Neural progenitor cell (in vitro differentiated cells): ENCODE results near the gene NFIA. TPM values are rescaled to one million over a fixed set of nuclear protein-coding genes. Genes with fewer than 3 reads are reported as not detected.

Experiments used
- DNase-seq: peaks from one replicate; pipeline ENCODE4 v3.0.0-alpha.2; 2016; ENCODE audit warnings: low spot score
- H2AFZ ChIP-seq: fragments of 200-600 bp; sonication (generic); replicated peaks from 2 replicates; pipeline ENCODE4 v1.6.1; 2016; ENCODE audit warnings: antibody characterized with exemption
- H3F3A ChIP-seq: fragments of 200-600 bp; sonication (generic); 2 replicates; pipeline ENCODE4 v1.6.1; 2016; ENCODE audit warnings: antibody characterized with exemption, low read depth
- H3K27ac ChIP-seq: fragments of 200-600 bp; sonication (generic); 2 replicates; pipeline ENCODE4 v1.5.1; 2016; ENCODE audit warnings: mild to moderate bottlenecking
- H3K27me3 ChIP-seq: fragments of 200-600 bp; sonication (generic); 2 replicates; pipeline ENCODE4 v1.6.1; 2016; ENCODE audit warnings: mild to moderate bottlenecking, moderate library complexity
- H3K36me3 ChIP-seq: fragments of 200-600 bp; sonication (generic); 2 replicates; pipeline ENCODE4 v1.5.1; 2016
- H3K4me1 ChIP-seq: fragments of 200-600 bp; sonication (generic); 2 replicates; pipeline ENCODE4 v1.6.1; 2016; ENCODE audit warnings: mixed run types
- H3K4me2 ChIP-seq: fragments of 200-600 bp; sonication (generic); 2 replicates; pipeline ENCODE4 v1.6.1; 2016
- H3K4me3 ChIP-seq: fragments of 200-600 bp; sonication (generic); 2 replicates; pipeline ENCODE4 v1.5.1; 2016
- H3K79me2 ChIP-seq: fragments of 200-600 bp; sonication (generic); 2 replicates; pipeline ENCODE4 v1.6.1; 2016; ENCODE audit warnings: low read depth
- H3K9ac ChIP-seq: fragments of 200-600 bp; sonication (generic); 2 replicates; pipeline ENCODE4 v1.6.1; 2016
- H3K9me3 ChIP-seq: fragments of 200-600 bp; sonication (generic); 2 replicates; pipeline ENCODE4 v1.5.1; 2016; ENCODE audit warnings: low read depth
- H4K20me1 ChIP-seq: fragments of 200-600 bp; sonication (generic); 2 replicates; pipeline ENCODE4 v1.6.1; 2016; ENCODE audit warnings: low read depth
- H3K27ac Mint-ChIP-seq: 3 replicates; pipeline ENCODE4 v1.8.0; 2021; ENCODE audit warnings: mixed read lengths
- H3K27me3 Mint-ChIP-seq: 2 replicates; pipeline ENCODE4 v1.8.0; 2022; ENCODE audit warnings: low read depth, mild to moderate bottlenecking, inconsistent platforms, moderate library complexity, mixed read lengths; ENCODE audit not compliant: insufficient read depth
- H3K36me3 Mint-ChIP-seq: 3 replicates; pipeline ENCODE4 v1.8.0; 2021; ENCODE audit warnings: mixed read lengths
- H3K4me1 Mint-ChIP-seq: 3 replicates; pipeline ENCODE4 v1.8.0; 2021; ENCODE audit warnings: mixed read lengths
- H3K4me3 Mint-ChIP-seq: 3 replicates; pipeline ENCODE4 v1.8.0; 2021; ENCODE audit warnings: mild to moderate bottlenecking, moderate library complexity, mixed read lengths
- H3K9me3 Mint-ChIP-seq: 3 replicates; pipeline ENCODE4 v1.8.0; 2020; ENCODE audit warnings: mixed read lengths
- CTCF ChIP-seq: fragments of 200-600 bp; sonication (generic); IDR thresholded peaks from 2 replicates; pipeline ENCODE4 v1.5.1; 2017; ENCODE audit warnings: antibody characterized with exemption, mild to moderate bottlenecking
- EZH2 ChIP-seq: fragments of 200-600 bp; sonication (generic); IDR thresholded peaks from 2 replicates; pipeline ENCODE4 v1.6.1; 2017; ENCODE audit warnings: antibody characterized with exemption, mild to moderate bottlenecking, moderate library complexity
- EZH2phosphoT487 ChIP-seq: fragments of 200-600 bp; sonication (generic); IDR thresholded peaks from 2 replicates; pipeline ENCODE4 v1.6.1; 2017; ENCODE audit warnings: antibody characterized with exemption
- total RNA-seq: library from RNA; depleted of rRNA; stranded (reverse); fragments of >200 nt; gene quantifications from 2 replicates; pipeline ENCODE4 v1.2.3, GENCODE V29; 2015; ENCODE audit warnings: low replicate concordance

Gene NFIA
- total RNA-seq, 1 donor from 2014 or later = 5.3 TPM

- Mint-ChIP-seq H3K36me3 (peaks cover 11% of the 10 kb centered on the region), H3K27me3 (peaks cover 2% of the 10 kb centered on the region), H3K4me1 (peaks cover 22% of the 10 kb centered on the region), H3K9me3 (no peaks in the 10 kb centered on the region), H3K4me3 (no peak overlapping the region), H3K27ac (no peak overlapping the region)
- H3F3A ChIP-seq = no peaks in the 10 kb centered on the region
- no peaks in the 10 kb centered on the region for H3K79me2 ChIP-seq
- H3K9ac ChIP-seq = no peak overlapping the region
- no peak overlapping the region for H3K27ac ChIP-seq
- peaks cover 17% of the 10 kb centered on the region for H3K4me1 ChIP-seq
- DNase-seq = no peak
- no peak overlapping the region for H3K4me3 ChIP-seq
- H2AFZ ChIP-seq = no peak overlapping the region
- no peaks in the 10 kb centered on the region for H3K36me3 ChIP-seq
- TF ChIP-seq CTCF = no peak
- no peak for TF ChIP-seq EZH2phosphoT487
- no peak for TF ChIP-seq EZH2
- no peaks in the 10 kb centered on the region for H3K27me3 ChIP-seq
- no peaks in the 10 kb centered on the region for H4K20me1 ChIP-seq
- H3K4me2 ChIP-seq = no peak overlapping the region
- no peaks in the 10 kb centered on the region for H3K9me3 ChIP-seq
These were observed 60.6 kb downstream of the NFIA start for GRCh38 chr1:61142726-61143500.

GRCh38 chr1:61143821-61144424 is 61.6 kb downstream of the NFIA start:
- H3K27me3 Mint-ChIP-seq = peaks cover 2% of the 10 kb centered on the region
- Histone ChIP-seq H4K20me1 (no peaks in the 10 kb centered on the region), H3K9me3 (no peaks in the 10 kb centered on the region), H3K27me3 (no peaks in the 10 kb centered on the region), H3K79me2 (no peaks in the 10 kb centered on the region), H3K27ac (no peak overlapping the region), H3K9ac (no peak overlapping the region), H3K36me3 (no peaks in the 10 kb centered on the region), H3K4me3 (no peak overlapping the region), H3F3A (no peaks in the 10 kb centered on the region), H3K4me1 (peaks cover 16% of the 10 kb centered on the region), H2AFZ (no peak overlapping the region), H3K4me2 (no peak overlapping the region)
- H3K9me3 Mint-ChIP-seq = no peaks in the 10 kb centered on the region
- H3K36me3 Mint-ChIP-seq = peaks cover 11% of the 10 kb centered on the region
- H3K4me1 Mint-ChIP-seq = peaks cover 25% of the 10 kb centered on the region
- H3K4me3 Mint-ChIP-seq = no peak overlapping the region
- no peak for DNase-seq
- no peak for TF ChIP-seq CTCF
- no peak for TF ChIP-seq EZH2
- no peak for TF ChIP-seq EZH2phosphoT487
- H3K27ac Mint-ChIP-seq = no peak overlapping the region

GRCh38 chr1:61149010-61149860 is 66.9 kb downstream of the NFIA start:
- H3K36me3 Mint-ChIP-seq = peaks cover 7% of the 10 kb centered on the region
- peaks cover 53% of the 10 kb centered on the region for H3K4me1 Mint-ChIP-seq

More at GRCh38 chr1:61149010-61149860, 66.9 kb downstream of the NFIA start:
- peaks cover 5% of the 10 kb centered on the region for H3F3A ChIP-seq
- H3K79me2 ChIP-seq = no peaks in the 10 kb centered on the region
- no peak overlapping the region for H3K4me2 ChIP-seq
- no peak overlapping the region for H3K27ac ChIP-seq
- peaks cover 6% of the 10 kb centered on the region for H3K27me3 Mint-ChIP-seq
- H3K27ac Mint-ChIP-seq = no peak overlapping the region
- DNase-seq = no peak
- no peak overlapping the region for H3K4me3 ChIP-seq
- TF ChIP-seq EZH2 (no peak), EZH2phosphoT487 (no peak), CTCF (no peak)
- no peak overlapping the region for H3K9ac ChIP-seq
- no peak overlapping the region for H3K4me3 Mint-ChIP-seq
- no peaks in the 10 kb centered on the region for H3K9me3 ChIP-seq
- H3K9me3 Mint-ChIP-seq = no peaks in the 10 kb centered on the region
- H2AFZ ChIP-seq = no peak overlapping the region
- no peaks in the 10 kb centered on the region for H3K27me3 ChIP-seq
- no peaks in the 10 kb centered on the region for H4K20me1 ChIP-seq
- peaks cover 44% of the 10 kb centered on the region for H3K4me1 ChIP-seq
- H3K36me3 ChIP-seq = no peaks in the 10 kb centered on the region
